Upper lobe of left lung (tissue), 4 donors: ENCODE data around the gene RHCE.

Source experiments
- EP300 ChIP-seq, 4 donors: sonication (generic); formaldehyde crosslinking; IDR thresholded peaks; one replicate each; pipeline ENCODE4 v1.5.1; 2017; ENCODE audit warnings: antibody characterized with exemption in 4 of 4, control low read depth in 2 of 4
- POLR2AphosphoS5 ChIP-seq, 2 donors: sonication (generic); formaldehyde crosslinking; IDR thresholded peaks; one replicate each; pipeline ENCODE4 v1.5.1; 2017; ENCODE audit warnings: antibody characterized with exemption in 2 of 2
- TF ChIP-seq, protein P1 (sequence below), 6 experiments: fragments of 450-650 bp in 4 of 6; fragments of 200-600 bp in 2 of 6; sonication (generic) in 2 of 6; IDR thresholded peaks; one replicate each; pipeline ENCODE4 v1.5.1; 2016 to 2019; ENCODE audit warnings: antibody characterized with exemption in 6 of 6

DNA sequence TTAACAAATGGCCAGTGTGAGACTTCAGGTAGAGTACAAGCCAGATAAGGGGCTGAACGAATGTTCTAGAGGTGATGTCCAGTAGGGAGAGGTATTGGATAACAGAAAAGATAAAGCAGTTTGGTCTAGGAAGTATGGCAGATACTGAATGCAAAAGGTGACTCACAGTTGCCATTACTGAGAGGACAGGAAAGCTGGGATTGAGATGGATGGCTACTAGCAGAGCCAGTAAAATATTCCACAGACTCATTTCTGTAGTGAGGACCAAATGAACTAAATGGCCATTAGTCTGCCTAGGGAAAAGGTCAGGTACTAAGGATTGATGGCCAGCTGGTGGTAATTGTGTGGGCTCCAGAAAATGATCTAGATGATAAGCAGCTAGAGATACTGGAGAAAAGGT lies 21.6 kb upstream of the RHCE start:
- TF ChIP-seq, protein P1, sequence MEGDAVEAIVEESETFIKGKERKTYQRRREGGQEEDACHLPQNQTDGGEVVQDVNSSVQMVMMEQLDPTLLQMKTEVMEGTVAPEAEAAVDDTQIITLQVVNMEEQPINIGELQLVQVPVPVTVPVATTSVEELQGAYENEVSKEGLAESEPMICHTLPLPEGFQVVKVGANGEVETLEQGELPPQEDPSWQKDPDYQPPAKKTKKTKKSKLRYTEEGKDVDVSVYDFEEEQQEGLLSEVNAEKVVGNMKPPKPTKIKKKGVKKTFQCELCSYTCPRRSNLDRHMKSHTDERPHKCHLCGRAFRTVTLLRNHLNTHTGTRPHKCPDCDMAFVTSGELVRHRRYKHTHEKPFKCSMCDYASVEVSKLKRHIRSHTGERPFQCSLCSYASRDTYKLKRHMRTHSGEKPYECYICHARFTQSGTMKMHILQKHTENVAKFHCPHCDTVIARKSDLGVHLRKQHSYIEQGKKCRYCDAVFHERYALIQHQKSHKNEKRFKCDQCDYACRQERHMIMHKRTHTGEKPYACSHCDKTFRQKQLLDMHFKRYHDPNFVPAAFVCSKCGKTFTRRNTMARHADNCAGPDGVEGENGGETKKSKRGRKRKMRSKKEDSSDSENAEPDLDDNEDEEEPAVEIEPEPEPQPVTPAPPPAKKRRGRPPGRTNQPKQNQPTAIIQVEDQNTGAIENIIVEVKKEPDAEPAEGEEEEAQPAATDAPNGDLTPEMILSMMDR (IDR thresholded peaks at IDR 0.05), result no peak
- no peak for TF ChIP-seq POLR2AphosphoS5 (IDR thresholded peaks at IDR 0.05)
- no peak for TF ChIP-seq EP300 (IDR thresholded peaks at IDR 0.05)
